H1 (cell line): ENCODE measurements around the gene FRMD4B. TPM values are rescaled to one million over a fixed set of nuclear protein-coding genes. Genes with fewer than 3 reads are reported as not detected.

Source experiments
- CTCF ChIA-PET: fragments of 300-600 bp; sonication (Branson Sonifier 250); formaldehyde crosslinking; loops from one replicate; lab custom pipeline; 2021; ENCODE audit not compliant: partially characterized antibody; lab: Charles Lee
- POLR2A ChIA-PET: fragments of 300-600 bp; sonication (Branson Sonifier 250); formaldehyde crosslinking; loops from one replicate; lab custom pipeline; 2021; ENCODE audit warnings: inconsistent platforms; ENCODE audit not compliant: partially characterized antibody; lab: Charles Lee
- DNase-seq, 2 experiments: peaks; one replicate each; pipeline versions ENCODE4 v3.0.0 to v3.0.0-alpha.2; 2010 to 2022; ENCODE audit warnings: low spot score in 2 of 2, low read depth in 1 of 2, mixed read lengths in 1 of 2
- FAIRE-seq: peaks from 2 replicates; lab custom pipeline; 2011; peaks lifted over from hg19 to GRCh38; lab: Jason Lieb, UNC
- H2AFZ ChIP-seq: 2 replicates; pipeline ENCODE4 v1.8.1; 2012; ENCODE audit warnings: low read length, inconsistent platforms
- H2AK5ac ChIP-seq: 2 replicates; pipeline ENCODE4 v1.6.1; 2013; ENCODE audit warnings: low read depth, low read length
- H2BK120ac ChIP-seq: replicated peaks from 2 replicates; pipeline ENCODE3; 2013; ENCODE audit warnings: low read depth, low read length, inconsistent platforms
- H2BK12ac ChIP-seq: 2 replicates; pipeline ENCODE4 v1.6.1; 2013; ENCODE audit warnings: low read depth, low read length
- H2BK15ac ChIP-seq: 2 replicates; pipeline ENCODE4 v1.6.1; 2013; ENCODE audit warnings: low read length
- H2BK20ac ChIP-seq: 2 replicates; pipeline ENCODE4 v1.6.1; 2013; ENCODE audit warnings: low read length
- H2BK5ac ChIP-seq: 2 replicates; pipeline ENCODE4 v1.6.1; 2013; ENCODE audit warnings: low read depth, low read length
- H3K14ac ChIP-seq: 2 replicates; pipeline ENCODE4 v1.6.1; 2013; ENCODE audit warnings: inconsistent platforms; ENCODE audit not compliant: insufficient read length
- H3K18ac ChIP-seq: 2 replicates; pipeline ENCODE4 v1.6.1; 2013; ENCODE audit warnings: low read length; ENCODE audit errors: extremely low read depth
- H3K23ac ChIP-seq: 2 replicates; pipeline ENCODE4 v1.6.1; 2013; ENCODE audit warnings: inconsistent platforms; ENCODE audit not compliant: insufficient read length
- H3K23me2 ChIP-seq: 2 replicates; pipeline ENCODE4 v1.6.1; 2013; ENCODE audit warnings: low read depth, low read length
- H3K27ac ChIP-seq: 2 replicates; pipeline ENCODE4 v1.6.1; 2011; ENCODE audit warnings: low read depth, low read length, inconsistent platforms
- H3K27me3 ChIP-seq, 4 experiments: replicated peaks in 1 of 4; 1 replicate in 1 of 4; 2 replicates in 3 of 4; pipeline versions ENCODE4 v1.6.1 to v1.8.1; 2011 to 2013; ENCODE audit warnings: low read length in 3 of 4, mild to moderate bottlenecking in 3 of 4, inconsistent platforms in 2 of 4, mixed read lengths in 2 of 4, moderate library complexity in 1 of 4; ENCODE audit not compliant: control insufficient read depth in 3 of 4, insufficient read depth in 3 of 4; ENCODE audit errors: extremely low read depth in 1 of 4
- H3K36me3 ChIP-seq, 4 experiments: 2 replicates each; pipeline versions ENCODE4 v1.6.1 to v1.8.1; 2011 to 2013; ENCODE audit warnings: mild to moderate bottlenecking in 4 of 4, low read length in 3 of 4, moderate library complexity in 2 of 4, control low read depth in 1 of 4, inconsistent platforms in 1 of 4; ENCODE audit not compliant: insufficient read depth in 4 of 4, control insufficient read depth in 2 of 4
- H3K4ac ChIP-seq: replicated peaks from 2 replicates; pipeline ENCODE3; 2013; ENCODE audit warnings: low read length, low read depth, mixed read lengths, inconsistent platforms; ENCODE audit not compliant: insufficient read length
- H3K4me1 ChIP-seq, 4 experiments: replicated peaks in 1 of 4; 1 replicate in 1 of 4; 2 replicates in 3 of 4; pipeline versions ENCODE4 v1.6.1 to v1.8.1; 2011 to 2013; ENCODE audit warnings: low read length in 3 of 4, inconsistent platforms in 2 of 4, mixed read lengths in 1 of 4; ENCODE audit not compliant: insufficient read depth in 4 of 4, control insufficient read depth in 3 of 4
- H3K4me2 ChIP-seq, 2 experiments: 2 replicates each; pipeline versions ENCODE4 v1.6.1 to v1.8.1; 2011 to 2013; ENCODE audit warnings: low read depth in 2 of 2, low read length in 2 of 2, control low read depth in 1 of 2, inconsistent platforms in 1 of 2, mild to moderate bottlenecking in 1 of 2; ENCODE audit not compliant: insufficient read depth in 1 of 2
- H3K4me3 ChIP-seq, 4 experiments: fragments of 200-600, 300-600 bp in 1 of 4; sonication (generic), shearing (Covaris generic), sonication (Bioruptor Twin) in 1 of 4; 2 replicates each; pipeline versions ENCODE4 v1.5.1 to v1.8.1; 2011 to 2016; ENCODE audit warnings: low read length in 4 of 4, low read depth in 3 of 4, control low read depth in 2 of 4, inconsistent platforms in 2 of 4, mild to moderate bottlenecking in 2 of 4, mixed read lengths in 1 of 4, moderate library complexity in 1 of 4; ENCODE audit not compliant: insufficient read depth in 2 of 4; ENCODE audit errors: extremely low read depth in 1 of 4
- H3K56ac ChIP-seq: replicated peaks from 2 replicates; pipeline ENCODE3; 2013; ENCODE audit warnings: low read depth, mild to moderate bottlenecking, mixed read lengths, low read length, inconsistent platforms; ENCODE audit not compliant: insufficient read length
- H3K79me1 ChIP-seq: 2 replicates; pipeline ENCODE4 v1.6.1; 2013; ENCODE audit warnings: low read depth, low read length, control low read depth
- H3K79me2 ChIP-seq, 2 experiments: 2 replicates each; pipeline versions ENCODE4 v1.6.1 to v1.8.1; 2012 to 2013; ENCODE audit warnings: low read length in 2 of 2, mild to moderate bottlenecking in 2 of 2, inconsistent platforms in 1 of 2; ENCODE audit not compliant: insufficient read depth in 2 of 2, control insufficient read depth in 1 of 2
- H3K9ac ChIP-seq, 4 experiments: replicated peaks in 1 of 4; 1 replicate in 1 of 4; 2 replicates in 3 of 4; pipeline versions ENCODE4 v1.6.1 to v1.8.1; 2011 to 2013; ENCODE audit warnings: low read depth in 3 of 4, low read length in 3 of 4, control low read depth in 2 of 4, mild to moderate bottlenecking in 2 of 4, moderate library complexity in 2 of 4, inconsistent platforms in 1 of 4; ENCODE audit errors: extremely low read depth in 1 of 4
- H3K9me3 ChIP-seq, 2 experiments: 2 replicates each; pipeline versions ENCODE4 v1.6.1 to v1.8.1; 2012 to 2013; ENCODE audit warnings: mild to moderate bottlenecking in 2 of 2, moderate library complexity in 2 of 2, control low read depth in 1 of 2, inconsistent platforms in 1 of 2, low read depth in 1 of 2, low read length in 1 of 2, mixed read lengths in 1 of 2; ENCODE audit not compliant: insufficient read depth in 2 of 2
- H4K20me1 ChIP-seq, 2 experiments: replicated peaks in 1 of 2; 2 replicates each; pipeline versions ENCODE3 to v1.8.1; 2011 to 2013; ENCODE audit warnings: inconsistent platforms in 2 of 2, low read length in 2 of 2, mild to moderate bottlenecking in 1 of 2; ENCODE audit not compliant: insufficient read depth in 2 of 2, control insufficient read depth in 1 of 2
- H4K5ac ChIP-seq: 2 replicates; pipeline ENCODE4 v1.6.1; 2013; ENCODE audit warnings: low read length, low read depth, mixed read lengths, inconsistent platforms; ENCODE audit not compliant: insufficient read length
- H4K8ac ChIP-seq: 2 replicates; pipeline ENCODE4 v1.8.0; 2013; ENCODE audit warnings: mild to moderate bottlenecking, moderate library complexity, low read length, inconsistent platforms; ENCODE audit not compliant: insufficient read depth; ENCODE audit errors: extremely low read depth
- H4K91ac ChIP-seq: replicated peaks from 2 replicates; pipeline ENCODE3; 2013; ENCODE audit warnings: low read length, mixed read lengths, inconsistent platforms; ENCODE audit not compliant: insufficient read length
- FOSL1 ChIP-seq: IDR thresholded peaks from 2 replicates; pipeline ENCODE4 v1.6.1; 2011; ENCODE audit warnings: mild to moderate bottlenecking, low read depth, low read length, moderate library complexity; ENCODE audit not compliant: insufficient read depth
- KDM1A ChIP-seq: fragments of 200-600, 300-600 bp; sonication (generic); IDR thresholded peaks from 2 replicates; pipeline ENCODE4 v1.7.1; 2016; ENCODE audit warnings: mild to moderate bottlenecking, low read length, borderline replicate concordance
- SAP30 ChIP-seq: fragments of 300-600 bp; sonication (generic); IDR thresholded peaks from 2 replicates; pipeline ENCODE4 v1.7.1; 2012; ENCODE audit warnings: low read length, moderate library complexity, mild to moderate bottlenecking, inconsistent platforms; ENCODE audit not compliant: insufficient read depth, insufficient replicate concordance
- SP4 ChIP-seq: IDR thresholded peaks from 2 replicates; pipeline ENCODE4 v1.6.1; 2012; ENCODE audit warnings: low read length, inconsistent platforms
- WGBS, 2 experiments: shearing (Covaris generic) in 1 of 2; methylation state at CpG; one replicate each; pipeline versions ENCODE4 v1.1.6 to v1.1.7; 2013 to 2015; ENCODE audit warnings: low lambda C conversion rate in 2 of 2, mixed read lengths in 2 of 2, inconsistent platforms in 1 of 2, low coverage in 1 of 2, missing lambda C conversion rate in 1 of 2; ENCODE audit not compliant: insufficient replicate concordance in 2 of 2, insufficient coverage in 1 of 2, insufficient read length in 1 of 2; ENCODE audit errors: extremely low coverage in 1 of 2, missing lambda C conversion rate in 1 of 2; 5-methylcytosine and 5-hydroxymethylcytosine counted together
- polyA plus RNA-seq, 7 experiments: library from polyadenylated mRNA; depleted of rRNA in 3 of 7; stranded (reverse) in 5 of 7; unstranded in 2 of 7; fragments of >200 nt in 5 of 7; fragments of 200-250 nt in 2 of 7; gene quantifications; 1 replicate in 5 of 7; 2 replicates in 1 of 7; 4 replicates in 1 of 7; pipeline versions ENCODE4 v1.2.1 to v1.2.3, GENCODE V29; 2011 to 2013; ENCODE audit warnings: missing spikeins in 2 of 7, mixed read lengths in 2 of 7
- total RNA-seq: library from RNA; stranded (reverse); fragmentation: NEBNext Ultra II Directional; extraction: Animal tissue kit (Norgen Biotek cat#: 25700); gene quantifications from 2 replicates; pipeline ENCODE4 v1.2.1, GENCODE V29; 2021

Gene FRMD4B
- total and polyA plus RNA-seq, 2 of the 8 experiments (the other 6 are each of a cell fraction or from before 2014, with no cell fraction given), result 2.7 to 7.2 TPM

DNA sequence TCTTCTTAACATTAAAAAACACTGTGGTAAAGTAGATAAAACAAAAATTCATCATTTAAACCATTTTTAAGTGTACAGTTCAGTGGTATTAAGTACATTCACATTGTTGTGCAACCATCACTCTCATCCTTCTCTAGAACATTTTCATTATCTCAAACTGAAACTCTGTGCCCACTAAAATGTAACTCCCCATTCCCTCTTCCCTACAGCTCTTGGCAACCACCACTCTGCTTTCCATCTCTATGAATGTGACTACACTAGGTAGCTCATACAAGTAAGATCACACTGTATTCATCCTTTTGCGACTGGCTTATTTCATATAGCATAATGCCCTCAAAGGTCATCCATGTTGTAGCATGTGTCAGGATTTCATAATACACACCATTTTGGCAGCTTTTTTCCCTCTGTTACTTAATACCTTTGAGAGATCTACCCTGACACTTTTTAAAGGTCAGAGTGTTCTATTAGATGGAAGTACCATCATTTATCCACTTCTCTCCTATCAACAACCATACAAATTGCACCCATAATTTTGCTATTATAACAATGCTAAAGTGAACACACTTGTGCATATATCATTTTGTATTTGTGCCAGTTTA, 42.9 kb upstream of the FRMD4B start:
- Histone ChIP-seq H3K27me3 (no peaks in the 10 kb centered on the region), H3K23ac (no peak overlapping the region), H3K27ac (no peak overlapping the region), H4K91ac (no peak overlapping the region), H3K23me2 (no peaks in the 10 kb centered on the region), H2AFZ (no peak overlapping the region), H4K5ac (no peak overlapping the region), H2BK20ac (no peak overlapping the region), H2BK15ac (no peak overlapping the region), H2BK12ac (no peak overlapping the region), H3K79me1 (no peaks in the 10 kb centered on the region), H3K56ac (no peak overlapping the region), H3K18ac (no peak overlapping the region), H3K79me2 (no peaks in the 10 kb centered on the region), H3K4me1 (no peaks in the 10 kb centered on the region), H2BK120ac (no peak overlapping the region), H3K4me3 (no peak overlapping the region), H4K20me1 (no peaks in the 10 kb centered on the region), H3K4me2 (no peak overlapping the region), H3K36me3 (no peaks in the 10 kb centered on the region), H3K14ac (no peak overlapping the region), H3K4ac (no peak overlapping the region), H3K9me3 (no peaks in the 10 kb centered on the region), H2AK5ac (no peak overlapping the region), H4K8ac (no peak overlapping the region), H2BK5ac (no peak overlapping the region), H3K9ac (no peak overlapping the region)
- no peak for DNase-seq
- no peak for FAIRE-seq
- TF ChIP-seq SAP30 (no peak), SP4 (no peak), KDM1A (no peak), FOSL1 (no peak)
- POLR2A ChIA-PET, result no interaction called here
- CTCF ChIA-PET, result interaction anchor here (1.0 to 8.1 kb wide), 7 partner anchors 13 to 267 kb away, joined by 3 to 95 read pairs (median 9); no protein-coding TSS in a partner anchor
- WGBS, 2 experiments, result 95% methylated on average over 1 of the region's 1 CpG; no CpG with 5 or more reads in 1 of the 2 experiments
